Measurements from ENCODE around the gene LGALS8. TPM values are rescaled to one million over a fixed set of nuclear protein-coding genes. Genes with fewer than 3 reads are reported as not detected.
"Not testable (repeated sequence)": the region's sequence is repeated elsewhere in the genome, so short reads cannot be mapped to it uniquely, and the experiment has no call there.

LGALS8 gene
- total and polyA plus RNA-seq, 2 of the 4 experiments (the other 2 are of a cell fraction), result 41.3 to 57.7 TPM

GRCh38 chr1:236577041-236577440 is 53.3 kb downstream of the LGALS8 start:
- DNase-seq; H3K14ac ChIP-seq (replicated peaks; ENCODE audit: low read depth, low read length); H4K5ac ChIP-seq (ENCODE audit: low read depth, low read length); H3K27ac ChIP-seq (ENCODE audit: insufficient read depth, low read length); H3K4ac ChIP-seq (ENCODE audit: low read depth, low read length); H3K9me1 ChIP-seq (ENCODE audit: insufficient read depth, low read length); H2AK9ac ChIP-seq (replicated peaks; ENCODE audit: low read depth, low read length, poor library complexity); H2BK20ac ChIP-seq (ENCODE audit: low read depth, low read length); H4K20me1 ChIP-seq (ENCODE audit: insufficient read depth, low read length); H3K79me1 ChIP-seq (ENCODE audit: low read depth in 1 of 2, low read length in 2 of 2); ATAC-seq (ENCODE audit: low read depth); H3K9me3 ChIP-seq (ENCODE audit: control insufficient read depth, insufficient read depth, low read length); H2BK120ac ChIP-seq (ENCODE audit: low read depth, low read length); CTCF ChIA-PET; H3K18ac ChIP-seq (ENCODE audit: low read depth, low read length); H3K27me3 ChIP-seq (ENCODE audit: control insufficient read depth, insufficient read depth, low read length); BruUV-seq (replicated peaks); POLR2A ChIA-PET (ENCODE audit: unreplicated experiment); H4K91ac ChIP-seq (ENCODE audit: insufficient read depth, low read depth, low read length); intact Hi-C loops (cut with micrococcal nuclease); H3K56ac ChIP-seq (ENCODE audit: extremely low read depth, insufficient read depth, low read length); H3K23ac ChIP-seq (ENCODE audit: low read depth, low read length); H2AFZ ChIP-seq (replicated peaks; ENCODE audit: low read length, poor library complexity); H2BK5ac ChIP-seq (ENCODE audit: low read depth, low read length, poor library complexity, severe bottlenecking); dilution Hi-C loops (cut with HindIII; ENCODE audit: low sequenced_read_pairs, unreplicated experiment); H2AK5ac ChIP-seq (ENCODE audit: low read depth, low read length); H3K4me1 ChIP-seq (ENCODE audit: control insufficient read depth, insufficient read depth, low read length); H2BK15ac ChIP-seq (ENCODE audit: low read depth, low read length); H3K4me3 ChIP-seq (ENCODE audit: insufficient read depth, low read depth, low read length); H3K4me2 ChIP-seq (ENCODE audit: low read depth, low read length); in situ Hi-C loops (cut with MboI; ENCODE audit: low sequenced_read_pairs); H3K9ac ChIP-seq (ENCODE audit: low read depth, low read length); H4K8ac ChIP-seq (ENCODE audit: low read depth in 2 of 2, low read length in 2 of 2): not testable (repeated sequence)
- WGBS, 2 experiments (ENCODE audit: extremely low coverage in 2 of 2, insufficient read length in 1 of 2), result no CpG with 5 or more reads among the region's 7 CpGs
- peaks cover 18% of the 10 kb centered on the region for H3K36me3 ChIP-seq (ENCODE audit: control insufficient read depth, insufficient read depth, low read length)
- peak; percentile 85 for TF ChIP-seq CEBPB (IDR thresholded peaks at IDR 0.05; ENCODE audit: low read depth, low read length)

Data from IMR-90 (cell line).